Smooth muscle cell (in vitro differentiated cells): ENCODE results near the gene AHCYL1. TPM values are rescaled to one million over a fixed set of nuclear protein-coding genes. Genes with fewer than 3 reads are reported as not detected.
A peak's percentile ranks its signal among the peaks of the same experiment; 100 is the strongest.

Experiments used
- DNase-seq: peaks from one replicate; lab custom pipeline; 2025; ENCODE audit not compliant: unreplicated experiment; lab: John Stamatoyannopoulos, UW
- H2AFZ ChIP-seq: fragments of 200-600 bp; sonication (generic); 2 replicates; pipeline ENCODE4 v1.6.0; 2016; ENCODE audit warnings: antibody characterized with exemption, low read depth, mild to moderate bottlenecking
- H3F3A ChIP-seq: fragments of 200-600 bp; sonication (generic); 2 replicates; pipeline ENCODE4 v1.6.0; 2017; ENCODE audit warnings: antibody characterized with exemption, low read depth
- H3K27ac ChIP-seq: fragments of 200-600 bp; sonication (generic); 2 replicates; pipeline ENCODE4 v1.5.1; 2016; ENCODE audit warnings: low read depth, mild to moderate bottlenecking
- H3K27me3 ChIP-seq: fragments of 200-600 bp; sonication (generic); 2 replicates; pipeline ENCODE4 v1.6.1; 2016; ENCODE audit warnings: low read depth, mild to moderate bottlenecking
- H3K36me3 ChIP-seq: fragments of 200-600 bp; sonication (generic); 2 replicates; pipeline ENCODE4 v1.5.1; 2016; ENCODE audit warnings: low read depth
- H3K4me1 ChIP-seq: fragments of 200-600 bp; sonication (generic); 2 replicates; pipeline ENCODE4 v1.5.1; 2016; ENCODE audit warnings: low read depth
- H3K4me2 ChIP-seq: fragments of 200-600 bp; sonication (generic); 2 replicates; pipeline ENCODE4 v1.6.0; 2016; ENCODE audit warnings: mild to moderate bottlenecking
- H3K4me3 ChIP-seq: fragments of 200-600 bp; sonication (generic); 2 replicates; pipeline ENCODE4 v1.5.1; 2016; ENCODE audit warnings: mild to moderate bottlenecking
- H3K79me2 ChIP-seq: fragments of 200-600 bp; sonication (generic); 2 replicates; pipeline ENCODE4 v1.6.0; 2016; ENCODE audit warnings: low read depth, mild to moderate bottlenecking
- H3K9ac ChIP-seq: fragments of 200-600 bp; sonication (generic); 2 replicates; pipeline ENCODE4 v1.6.0; 2016; ENCODE audit warnings: low read depth
- H3K9me3 ChIP-seq: fragments of 200-600 bp; sonication (generic); replicated peaks from 2 replicates; pipeline ENCODE4 v1.5.1; 2016; ENCODE audit warnings: low read depth
- H4K20me1 ChIP-seq: fragments of 200-600 bp; sonication (generic); 2 replicates; pipeline ENCODE4 v1.6.0; 2016; ENCODE audit warnings: low read depth
- CTCF ChIP-seq: fragments of 200-600 bp; sonication (generic); IDR thresholded peaks from 2 replicates; pipeline ENCODE4 v1.5.1; 2017; ENCODE audit warnings: borderline replicate concordance, mild to moderate bottlenecking, antibody characterized with exemption; ENCODE audit not compliant: insufficient read depth, poor library complexity, severe bottlenecking
- WGBS: methylation state at CpG from one replicate; pipeline ENCODE4 v1.1.7; 2016; ENCODE audit warnings: low lambda C conversion rate; 5-methylcytosine and 5-hydroxymethylcytosine counted together
- polyA plus RNA-seq: library from polyadenylated mRNA; unstranded; fragments of >200 nt; fragmentation: Nextera tagmentation; extraction: Ambion mirVana; gene quantifications from 2 replicates; pipeline ENCODE4 v1.2.1, GENCODE V29; 2016
- total RNA-seq: library from RNA; depleted of rRNA; stranded (reverse); fragments of >200 nt; gene quantifications from 2 replicates; pipeline ENCODE4 v1.2.3, GENCODE V29; 2014

The AHCYL1 gene
- total and polyA plus RNA-seq, 2 experiments from 2014 or later: 79.5 to 144 TPM

- Histone ChIP-seq H3K4me1 (peaks cover 11% of the 10 kb centered on the region), H3K4me2 (peak overlapping the region; percentile 69), H3F3A (peaks cover 11% of the 10 kb centered on the region), H3K79me2 (no peaks in the 10 kb centered on the region), H3K27me3 (no peaks in the 10 kb centered on the region), H2AFZ (no peak overlapping the region), H3K4me3 (no peak overlapping the region), H3K36me3 (no peaks in the 10 kb centered on the region), H4K20me1 (peaks cover 80% of the 10 kb centered on the region), H3K9ac (no peak overlapping the region), H3K27ac (peak overlapping the region; percentile 16), H3K9me3 (no peaks in the 10 kb centered on the region)
- WGBS: 21% methylated on average over 6 of the region's 6 CpGs
- no peak for TF ChIP-seq CTCF
- DNase-seq: no peak
Observed at GRCh38 chr1:110059133-110059863, 74.7 kb downstream of the AHCYL1 start.

- no peak for DNase-seq
- H3K36me3 ChIP-seq: no peaks in the 10 kb centered on the region
- no peaks in the 10 kb centered on the region for H3K9me3 ChIP-seq
- H3K4me3 ChIP-seq: no peak overlapping the region
- H3K9ac ChIP-seq: no peak overlapping the region
- TF ChIP-seq CTCF: peak; percentile 92
- peaks cover 72% of the 10 kb centered on the region for H4K20me1 ChIP-seq
- H2AFZ ChIP-seq: no peak overlapping the region
- peaks cover 5% of the 10 kb centered on the region for H3F3A ChIP-seq
- H3K79me2 ChIP-seq: no peaks in the 10 kb centered on the region
- H3K4me2 ChIP-seq: peak overlapping the region; percentile 59
- WGBS: 85% methylated on average over 9 of the region's 9 CpGs
- peaks cover 4% of the 10 kb centered on the region for H3K27me3 ChIP-seq
- H3K4me1 ChIP-seq: peaks cover 11% of the 10 kb centered on the region
- H3K27ac ChIP-seq: no peak overlapping the region
Observed at GRCh38 chr1:110060034-110060661, 75.6 kb downstream of the AHCYL1 start.

- WGBS: 93% methylated on average over 7 of the region's 7 CpGs
- no peaks in the 10 kb centered on the region for H3K9me3 ChIP-seq
- peaks cover 7% of the 10 kb centered on the region for H3K27me3 ChIP-seq
- peaks cover 5% of the 10 kb centered on the region for H3F3A ChIP-seq
- no peak overlapping the region for H2AFZ ChIP-seq
- peaks cover 11% of the 10 kb centered on the region for H3K4me1 ChIP-seq
- no peak overlapping the region for H3K9ac ChIP-seq
- no peak overlapping the region for H3K4me3 ChIP-seq
- H3K4me2 ChIP-seq: no peak overlapping the region
- H3K27ac ChIP-seq: no peak overlapping the region
- DNase-seq: no peak
- H3K79me2 ChIP-seq: no peaks in the 10 kb centered on the region
- no peaks in the 10 kb centered on the region for H3K36me3 ChIP-seq
- peaks cover 67% of the 10 kb centered on the region for H4K20me1 ChIP-seq
- TF ChIP-seq CTCF: no peak
Observed at GRCh38 chr1:110060662-110061060, 76.1 kb downstream of the AHCYL1 start.
